Activated T-cell treated with anti-CD3 and anti-CD28 coated beads for 4 hours (primary cell): ENCODE data around the gene RXFP1.
"Not testable (repeated sequence)": the region's sequence is repeated elsewhere in the genome, so short reads cannot be mapped to it uniquely, and the experiment has no call there.

Experiments used
- DNase-seq: peaks from one replicate; pipeline ENCODE4 v3.0.0-alpha.2; 2020

RXFP1 gene

GRCh38 chr4:158622251-158622650 lies 100.6 kb downstream of the RXFP1 start:
- DNase-seq = no peak

DNA sequence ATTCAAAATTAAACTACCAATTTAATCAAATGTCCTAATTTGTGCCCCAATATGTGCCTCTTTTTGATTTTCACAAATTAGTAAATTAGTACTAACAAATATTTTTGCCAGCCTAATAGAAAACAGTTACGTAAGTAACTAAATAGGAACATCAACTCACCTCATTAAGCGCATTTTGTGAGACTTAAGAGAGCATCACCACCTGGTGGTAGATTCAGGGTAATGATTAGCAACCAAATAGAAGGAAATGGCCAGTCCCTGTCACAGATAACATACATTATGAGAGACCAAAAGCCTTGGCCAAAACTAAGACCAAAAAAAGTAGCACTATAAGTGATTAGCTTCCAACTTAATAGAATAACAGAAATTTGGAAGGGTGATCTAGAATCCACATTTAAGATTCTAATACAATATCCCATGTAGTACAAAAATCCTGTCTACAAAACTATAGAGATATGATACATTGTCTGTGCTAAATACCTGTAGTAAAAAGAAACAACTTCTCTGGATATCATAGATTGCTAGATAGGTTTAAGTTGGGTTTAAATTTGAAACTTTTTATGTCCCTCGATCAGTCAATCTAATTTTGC lies 103.3 kb downstream of the RXFP1 start:
- DNase-seq = no peak

- no peak for DNase-seq
Observed at GRCh38 chr4:158625544-158625943, 103.9 kb downstream of the RXFP1 start.

GRCh38 chr4:158630893-158631292 lies 109.2 kb downstream of the RXFP1 start:
- DNase-seq = no peak

DNA sequence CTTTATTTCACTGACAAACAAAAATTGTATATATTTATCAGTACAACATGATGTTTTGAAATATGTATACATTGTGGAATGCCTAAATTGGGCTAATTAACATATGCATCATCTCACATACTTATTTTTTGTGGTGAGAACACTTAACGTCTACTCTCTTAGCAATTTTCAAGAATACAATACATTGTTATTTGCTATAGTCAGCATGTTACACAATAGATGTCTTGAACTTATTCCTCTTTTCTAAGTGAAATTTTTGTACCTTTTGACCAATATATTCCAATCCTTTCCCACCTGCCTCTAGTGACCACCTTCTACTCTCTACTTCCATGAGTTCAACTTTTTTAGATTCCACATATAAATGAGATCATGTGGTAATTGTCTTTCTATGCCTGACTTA lies 114.9 kb downstream of the RXFP1 start:
- DNase-seq = no peak

GRCh38 chr4:158644356-158644755 lies 122.7 kb downstream of the RXFP1 start:
- DNase-seq = no peak

DNA sequence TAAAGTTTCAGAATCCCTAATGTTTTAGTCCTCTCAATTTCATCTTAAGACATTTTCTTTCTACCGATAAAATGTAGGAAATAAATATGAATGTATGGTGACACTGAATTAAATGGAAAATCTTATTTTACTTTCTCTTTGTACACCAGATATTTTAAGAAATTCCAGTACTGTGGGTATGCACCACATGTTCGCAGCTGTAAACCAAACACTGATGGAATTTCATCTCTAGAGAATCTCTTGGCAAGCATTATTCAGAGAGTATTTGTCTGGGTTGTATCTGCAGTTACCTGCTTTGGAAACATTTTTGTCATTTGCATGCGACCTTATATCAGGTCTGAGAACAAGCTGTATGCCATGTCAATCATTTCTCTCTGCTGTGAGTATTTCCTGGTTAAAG lies 123.1 kb downstream of the RXFP1 start:
- DNase-seq = no peak

DNA sequence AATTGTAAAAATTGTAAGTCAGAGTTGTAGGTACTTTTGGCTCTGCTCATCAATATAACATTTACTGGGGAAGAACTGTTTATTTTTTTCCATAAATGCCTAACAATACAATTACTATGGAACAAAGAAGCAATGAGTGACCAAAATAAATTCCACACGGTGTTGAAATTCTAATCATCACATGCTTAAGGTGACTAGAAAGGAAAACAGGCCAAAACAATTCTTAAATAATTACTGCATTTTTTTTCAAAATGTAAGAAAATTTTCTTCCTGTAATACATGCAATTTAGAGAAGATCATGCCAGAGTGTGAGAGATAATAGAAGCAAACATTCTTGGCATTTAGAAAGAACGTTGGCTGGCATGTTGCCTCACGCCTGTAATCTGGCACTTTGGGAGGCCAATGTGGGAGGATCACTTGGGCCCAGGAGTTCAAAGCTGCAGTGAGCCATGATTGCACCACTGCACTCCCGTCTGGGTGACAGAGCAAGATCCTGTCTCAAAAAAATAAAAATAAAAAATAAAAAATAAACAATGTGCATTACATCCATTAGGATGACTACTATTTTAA lies 127.5 kb downstream of the RXFP1 start:
- DNase-seq = no peak

- DNase-seq = no peak
Observed at GRCh38 chr4:158652920-158653319, 131.2 kb downstream of the RXFP1 start.

DNA sequence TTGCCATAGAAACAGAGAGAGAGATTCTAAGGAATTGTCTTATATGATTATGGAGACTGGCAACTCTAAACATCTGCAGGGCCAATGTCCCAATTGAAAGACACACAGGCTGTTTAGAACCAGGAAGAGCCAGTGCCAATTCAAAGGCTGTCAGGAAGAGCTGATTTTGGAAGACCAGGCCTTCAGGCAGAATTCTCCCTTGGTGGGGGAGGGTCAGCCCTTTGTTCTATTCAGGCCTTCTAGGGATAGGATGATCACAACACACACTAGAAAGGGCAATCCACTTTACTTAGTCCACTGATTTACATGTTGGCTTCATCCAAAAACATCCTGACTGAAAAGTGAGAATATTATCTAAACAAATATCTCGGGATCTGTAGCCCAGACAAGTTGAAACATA lies 134.8 kb downstream of the RXFP1 start:
- no peak for DNase-seq

- DNase-seq = no peak
Observed at GRCh38 chr4:158657291-158657690, 135.6 kb downstream of the RXFP1 start.

GRCh38 chr4:158663255-158663654 lies 141.6 kb downstream of the RXFP1 start:
- not testable (repeated sequence) for DNase-seq

DNA sequence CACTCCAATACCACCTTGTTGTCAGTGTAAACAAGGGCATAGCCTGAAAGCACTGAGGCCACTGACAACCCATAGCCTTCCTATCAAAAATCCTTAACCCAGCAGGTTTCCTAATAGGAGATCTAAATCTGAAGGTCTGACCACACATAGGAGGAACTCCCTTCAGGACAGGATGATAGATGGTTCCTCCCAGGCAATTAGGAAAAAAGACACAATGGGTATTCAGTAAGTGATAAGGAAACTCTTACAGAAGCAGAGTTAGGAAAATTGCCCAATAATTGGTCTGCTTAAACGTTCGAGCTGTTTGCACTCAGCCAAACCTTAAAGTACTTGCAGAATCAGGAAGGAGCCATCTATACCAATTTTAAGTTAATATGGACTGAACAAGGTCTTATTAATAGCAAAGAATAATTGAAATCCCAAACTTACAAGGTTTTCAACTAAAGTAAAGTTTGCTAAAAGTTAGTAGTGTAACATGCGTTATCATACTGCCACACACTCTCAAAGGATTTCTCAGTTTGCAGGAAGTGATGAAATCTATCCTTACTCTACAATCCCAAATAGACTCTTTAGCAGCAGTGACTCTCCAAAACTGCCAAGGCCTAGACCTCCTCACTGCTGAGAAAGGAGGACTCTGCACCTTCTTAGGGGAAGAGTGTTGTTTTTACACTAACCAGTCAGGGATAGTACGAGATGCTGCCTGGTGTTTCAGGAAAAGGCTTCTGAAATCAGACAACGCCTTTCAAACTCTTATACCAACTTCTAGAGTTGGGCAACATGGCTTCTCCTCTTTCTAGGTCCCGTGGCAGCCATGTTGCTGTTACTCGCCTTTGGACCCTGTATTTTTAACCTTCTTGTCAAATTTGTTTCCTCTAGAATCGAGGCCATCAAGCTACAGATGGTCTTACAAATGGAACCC lies 142.3 kb downstream of the RXFP1 start:
- DNase-seq = not testable (repeated sequence)

GRCh38 chr4:158664806-158665205 lies 143.1 kb downstream of the RXFP1 start:
- no peak for DNase-seq

GRCh38 chr4:158666892-158667291 lies 145.2 kb downstream of the RXFP1 start:
- no peak for DNase-seq

DNA sequence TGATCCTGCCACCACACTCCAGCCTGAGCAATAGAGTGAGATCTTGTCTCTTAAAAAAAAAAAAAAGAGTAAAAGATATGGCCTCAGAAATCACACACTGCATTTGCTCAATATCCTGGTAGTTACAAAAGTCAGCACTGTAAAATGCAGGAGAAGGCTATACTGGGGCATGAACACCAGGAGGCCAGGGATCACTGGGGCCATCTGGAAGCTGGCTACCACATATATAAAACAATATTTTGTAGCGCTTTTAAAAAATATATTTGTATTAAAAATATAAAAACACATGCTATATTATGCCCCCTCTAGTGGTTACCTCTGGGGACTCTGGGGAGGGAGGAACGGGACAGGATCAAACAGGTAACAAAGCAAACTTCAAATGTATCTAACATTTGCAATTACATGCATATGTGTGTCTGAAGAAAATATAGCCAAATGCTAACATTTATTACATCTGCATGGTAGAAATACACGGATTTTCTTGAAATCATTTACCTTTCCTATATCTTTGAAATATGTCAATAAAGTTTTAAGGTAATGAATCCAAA lies 146.0 kb downstream of the RXFP1 start:
- DNase-seq = no peak

- no peak for DNase-seq
Observed at GRCh38 chr4:158669310-158669709, 147.6 kb downstream of the RXFP1 start.

- DNase-seq = peak; percentile 14
Observed at GRCh38 chr4:158670975-158671664, 149.4 kb downstream of the RXFP1 start.

- no peak for DNase-seq
Observed at GRCh38 chr4:158671665-158671914, 149.9 kb downstream of the RXFP1 start, which contains the start of gene C4orf46. Gene C4orf46, minus strand, starts transcription at chr4:158671887. Its CDS starts 86 bp downstream, at chr4:158671801.

GRCh38 chr4:158671915-158672806 lies 150.5 kb downstream of the RXFP1 start, which contains the start of gene ETFDH:
Gene ETFDH, plus strand, starts transcription at chr4:158672296. Its CDS starts 161 bp downstream, at chr4:158672457.
- peak; percentile 90 for DNase-seq

DNA sequence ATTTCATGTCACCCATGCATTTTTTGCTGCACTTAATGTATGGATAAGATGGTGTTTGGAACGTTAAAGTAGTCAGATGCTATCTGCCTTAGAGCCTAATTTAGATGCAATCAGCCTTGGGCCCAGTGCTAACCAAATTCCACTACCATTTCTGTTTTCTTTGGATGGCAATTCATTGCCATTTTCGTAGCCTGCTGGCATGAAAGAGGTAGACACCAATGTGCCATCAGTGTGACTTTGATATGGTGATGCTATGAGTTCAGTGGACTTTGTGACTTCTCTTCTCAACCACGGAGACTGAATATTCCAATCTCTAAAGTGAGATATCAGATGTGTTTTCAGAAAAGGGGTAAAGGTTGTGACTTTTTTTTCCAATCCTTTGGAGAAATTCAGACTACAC lies 152.0 kb downstream of the RXFP1 start:
- no peak for DNase-seq

DNA sequence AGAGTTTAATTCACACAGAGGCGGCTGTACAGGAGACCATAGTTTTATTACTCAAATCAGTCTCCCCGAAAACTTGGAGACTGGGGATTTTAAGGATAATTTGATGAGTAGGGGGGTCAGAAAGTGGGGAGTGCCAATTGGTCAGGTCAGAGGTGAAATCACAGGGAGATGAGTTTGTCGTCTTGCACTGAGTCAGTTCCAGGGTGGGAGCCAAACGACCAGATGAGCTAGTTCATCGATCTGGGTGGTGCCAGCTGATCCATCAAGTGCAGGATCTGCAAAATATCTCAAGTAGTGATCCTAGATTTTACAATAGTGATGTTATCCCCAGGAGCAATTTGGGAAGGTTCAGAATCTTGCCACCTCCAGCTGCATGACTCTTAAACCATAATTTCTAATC lies 154.4 kb downstream of the RXFP1 start:
- DNase-seq = no peak
